Neural cell (in vitro differentiated cells): ENCODE measurements around the gene LRRC2.

ENCODE experiments used
- CTCF ChIP-seq: fragments of 450-650 bp; IDR thresholded peaks from 2 replicates; pipeline ENCODE4 v1.5.1; 2014; ENCODE audit warnings: antibody characterized with exemption, mild to moderate bottlenecking, moderate library complexity; ENCODE audit not compliant: poor library complexity, severe bottlenecking
- EZH2 ChIP-seq: fragments of 200-600, 300-800 bp; shearing (Covaris generic), sonication (generic); IDR thresholded peaks from 2 replicates; pipeline ENCODE4 v1.6.1; 2014; ENCODE audit warnings: antibody characterized with exemption, low read length, borderline replicate concordance, mild to moderate bottlenecking; ENCODE audit not compliant: insufficient read depth, poor library complexity, severe bottlenecking
- SMC3 ChIP-seq: fragments of 450-650 bp; conservative IDR thresholded peaks from 2 replicates; pipeline ENCODE4 v1.6.1; 2014; ENCODE audit warnings: antibody characterized with exemption, mild to moderate bottlenecking, moderate library complexity; ENCODE audit not compliant: poor library complexity

DNA sequence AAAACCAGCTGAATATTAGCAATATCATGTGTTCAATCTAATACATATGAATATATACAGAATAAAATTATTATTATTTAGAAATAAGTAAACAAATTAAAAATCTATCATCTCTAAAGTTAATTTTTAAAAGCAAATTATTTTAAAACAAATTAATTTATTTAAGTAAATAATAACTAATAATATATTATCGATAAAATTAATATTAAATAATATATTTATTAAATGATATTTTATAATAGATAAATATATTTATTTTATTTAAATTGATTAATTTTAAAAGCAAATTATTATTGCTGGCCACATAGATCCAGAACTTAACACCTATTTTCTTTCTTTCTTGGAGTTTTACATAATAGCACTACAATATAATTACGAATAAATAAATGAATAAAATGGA, 46.1 kb downstream of the LRRC2 start:
- TF ChIP-seq CTCF, result no peak
- TF ChIP-seq EZH2, result no peak
- TF ChIP-seq SMC3, result no peak
